H1 (cell line): ENCODE data around the gene SLC8A1. TPM values are rescaled to one million over a fixed set of nuclear protein-coding genes. Genes with fewer than 3 reads are reported as not detected.

Source experiments
- CTCF ChIA-PET: fragments of 300-600 bp; sonication (Branson Sonifier 250); formaldehyde crosslinking; loops from one replicate; lab custom pipeline; 2021; ENCODE audit not compliant: partially characterized antibody; lab: Charles Lee
- POLR2A ChIA-PET: fragments of 300-600 bp; sonication (Branson Sonifier 250); formaldehyde crosslinking; loops from one replicate; lab custom pipeline; 2021; ENCODE audit warnings: inconsistent platforms; ENCODE audit not compliant: partially characterized antibody; lab: Charles Lee
- DNase-seq, 2 experiments: peaks; one replicate each; pipeline versions ENCODE4 v3.0.0 to v3.0.0-alpha.2; 2010 to 2022; ENCODE audit warnings: low spot score in 2 of 2, low read depth in 1 of 2, mixed read lengths in 1 of 2
- FAIRE-seq: peaks from 2 replicates; lab custom pipeline; 2011; peaks lifted over from hg19 to GRCh38; lab: Jason Lieb, UNC
- H2AFZ ChIP-seq: 2 replicates; pipeline ENCODE4 v1.8.1; 2012; ENCODE audit warnings: low read length, inconsistent platforms
- H2AK5ac ChIP-seq: 2 replicates; pipeline ENCODE4 v1.6.1; 2013; ENCODE audit warnings: low read depth, low read length
- H2BK120ac ChIP-seq: replicated peaks from 2 replicates; pipeline ENCODE3; 2013; ENCODE audit warnings: low read depth, low read length, inconsistent platforms
- H2BK12ac ChIP-seq: 2 replicates; pipeline ENCODE4 v1.6.1; 2013; ENCODE audit warnings: low read depth, low read length
- H2BK15ac ChIP-seq: 2 replicates; pipeline ENCODE4 v1.6.1; 2013; ENCODE audit warnings: low read length
- H2BK20ac ChIP-seq: 2 replicates; pipeline ENCODE4 v1.6.1; 2013; ENCODE audit warnings: low read length
- H2BK5ac ChIP-seq: 2 replicates; pipeline ENCODE4 v1.6.1; 2013; ENCODE audit warnings: low read depth, low read length
- H3K14ac ChIP-seq: 2 replicates; pipeline ENCODE4 v1.6.1; 2013; ENCODE audit warnings: inconsistent platforms; ENCODE audit not compliant: insufficient read length
- H3K18ac ChIP-seq: 2 replicates; pipeline ENCODE4 v1.6.1; 2013; ENCODE audit warnings: low read length; ENCODE audit errors: extremely low read depth
- H3K23ac ChIP-seq: 2 replicates; pipeline ENCODE4 v1.6.1; 2013; ENCODE audit warnings: inconsistent platforms; ENCODE audit not compliant: insufficient read length
- H3K23me2 ChIP-seq: 2 replicates; pipeline ENCODE4 v1.6.1; 2013; ENCODE audit warnings: low read depth, low read length
- H3K27ac ChIP-seq: 2 replicates; pipeline ENCODE4 v1.6.1; 2011; ENCODE audit warnings: low read depth, low read length, inconsistent platforms
- H3K27me3 ChIP-seq, 4 experiments: replicated peaks in 1 of 4; 1 replicate in 1 of 4; 2 replicates in 3 of 4; pipeline versions ENCODE4 v1.6.1 to v1.8.1; 2011 to 2013; ENCODE audit warnings: low read length in 3 of 4, mild to moderate bottlenecking in 3 of 4, inconsistent platforms in 2 of 4, mixed read lengths in 2 of 4, moderate library complexity in 1 of 4; ENCODE audit not compliant: control insufficient read depth in 3 of 4, insufficient read depth in 3 of 4; ENCODE audit errors: extremely low read depth in 1 of 4
- H3K36me3 ChIP-seq, 4 experiments: 2 replicates each; pipeline versions ENCODE4 v1.6.1 to v1.8.1; 2011 to 2013; ENCODE audit warnings: mild to moderate bottlenecking in 4 of 4, low read length in 3 of 4, moderate library complexity in 2 of 4, control low read depth in 1 of 4, inconsistent platforms in 1 of 4; ENCODE audit not compliant: insufficient read depth in 4 of 4, control insufficient read depth in 2 of 4
- H3K4ac ChIP-seq: replicated peaks from 2 replicates; pipeline ENCODE3; 2013; ENCODE audit warnings: low read length, low read depth, mixed read lengths, inconsistent platforms; ENCODE audit not compliant: insufficient read length
- H3K4me1 ChIP-seq, 4 experiments: replicated peaks in 1 of 4; 1 replicate in 1 of 4; 2 replicates in 3 of 4; pipeline versions ENCODE4 v1.6.1 to v1.8.1; 2011 to 2013; ENCODE audit warnings: low read length in 3 of 4, inconsistent platforms in 2 of 4, mixed read lengths in 1 of 4; ENCODE audit not compliant: insufficient read depth in 4 of 4, control insufficient read depth in 3 of 4
- H3K4me2 ChIP-seq, 2 experiments: 2 replicates each; pipeline versions ENCODE4 v1.6.1 to v1.8.1; 2011 to 2013; ENCODE audit warnings: low read depth in 2 of 2, low read length in 2 of 2, control low read depth in 1 of 2, inconsistent platforms in 1 of 2, mild to moderate bottlenecking in 1 of 2; ENCODE audit not compliant: insufficient read depth in 1 of 2
- H3K4me3 ChIP-seq, 4 experiments: fragments of 200-600, 300-600 bp in 1 of 4; sonication (generic), shearing (Covaris generic), sonication (Bioruptor Twin) in 1 of 4; 2 replicates each; pipeline versions ENCODE4 v1.5.1 to v1.8.1; 2011 to 2016; ENCODE audit warnings: low read length in 4 of 4, low read depth in 3 of 4, control low read depth in 2 of 4, inconsistent platforms in 2 of 4, mild to moderate bottlenecking in 2 of 4, mixed read lengths in 1 of 4, moderate library complexity in 1 of 4; ENCODE audit not compliant: insufficient read depth in 2 of 4; ENCODE audit errors: extremely low read depth in 1 of 4
- H3K56ac ChIP-seq: replicated peaks from 2 replicates; pipeline ENCODE3; 2013; ENCODE audit warnings: low read depth, mild to moderate bottlenecking, mixed read lengths, low read length, inconsistent platforms; ENCODE audit not compliant: insufficient read length
- H3K79me1 ChIP-seq: 2 replicates; pipeline ENCODE4 v1.6.1; 2013; ENCODE audit warnings: low read depth, low read length, control low read depth
- H3K79me2 ChIP-seq, 2 experiments: 2 replicates each; pipeline versions ENCODE4 v1.6.1 to v1.8.1; 2012 to 2013; ENCODE audit warnings: low read length in 2 of 2, mild to moderate bottlenecking in 2 of 2, inconsistent platforms in 1 of 2; ENCODE audit not compliant: insufficient read depth in 2 of 2, control insufficient read depth in 1 of 2
- H3K9ac ChIP-seq, 4 experiments: replicated peaks in 1 of 4; 1 replicate in 1 of 4; 2 replicates in 3 of 4; pipeline versions ENCODE4 v1.6.1 to v1.8.1; 2011 to 2013; ENCODE audit warnings: low read depth in 3 of 4, low read length in 3 of 4, control low read depth in 2 of 4, mild to moderate bottlenecking in 2 of 4, moderate library complexity in 2 of 4, inconsistent platforms in 1 of 4; ENCODE audit errors: extremely low read depth in 1 of 4
- H3K9me3 ChIP-seq, 2 experiments: 2 replicates each; pipeline versions ENCODE4 v1.6.1 to v1.8.1; 2012 to 2013; ENCODE audit warnings: mild to moderate bottlenecking in 2 of 2, moderate library complexity in 2 of 2, control low read depth in 1 of 2, inconsistent platforms in 1 of 2, low read depth in 1 of 2, low read length in 1 of 2, mixed read lengths in 1 of 2; ENCODE audit not compliant: insufficient read depth in 2 of 2
- H4K20me1 ChIP-seq, 2 experiments: replicated peaks in 1 of 2; 2 replicates each; pipeline versions ENCODE3 to v1.8.1; 2011 to 2013; ENCODE audit warnings: inconsistent platforms in 2 of 2, low read length in 2 of 2, mild to moderate bottlenecking in 1 of 2; ENCODE audit not compliant: insufficient read depth in 2 of 2, control insufficient read depth in 1 of 2
- H4K5ac ChIP-seq: 2 replicates; pipeline ENCODE4 v1.6.1; 2013; ENCODE audit warnings: low read length, low read depth, mixed read lengths, inconsistent platforms; ENCODE audit not compliant: insufficient read length
- H4K8ac ChIP-seq: 2 replicates; pipeline ENCODE4 v1.8.0; 2013; ENCODE audit warnings: mild to moderate bottlenecking, moderate library complexity, low read length, inconsistent platforms; ENCODE audit not compliant: insufficient read depth; ENCODE audit errors: extremely low read depth
- H4K91ac ChIP-seq: replicated peaks from 2 replicates; pipeline ENCODE3; 2013; ENCODE audit warnings: low read length, mixed read lengths, inconsistent platforms; ENCODE audit not compliant: insufficient read length
- SIRT6 ChIP-seq: IDR thresholded peaks from one replicate; pipeline ENCODE4 v1.7.1; 2012; ENCODE audit warnings: low read length, inconsistent platforms
- WGBS, 2 experiments: shearing (Covaris generic) in 1 of 2; methylation state at CpG; one replicate each; pipeline versions ENCODE4 v1.1.6 to v1.1.7; 2013 to 2015; ENCODE audit warnings: low lambda C conversion rate in 2 of 2, mixed read lengths in 2 of 2, inconsistent platforms in 1 of 2, low coverage in 1 of 2, missing lambda C conversion rate in 1 of 2; ENCODE audit not compliant: insufficient replicate concordance in 2 of 2, insufficient coverage in 1 of 2, insufficient read length in 1 of 2; ENCODE audit errors: extremely low coverage in 1 of 2, missing lambda C conversion rate in 1 of 2; 5-methylcytosine and 5-hydroxymethylcytosine counted together
- polyA plus RNA-seq, 7 experiments: library from polyadenylated mRNA; depleted of rRNA in 3 of 7; stranded (reverse) in 5 of 7; unstranded in 2 of 7; fragments of >200 nt in 5 of 7; fragments of 200-250 nt in 2 of 7; gene quantifications; 1 replicate in 5 of 7; 2 replicates in 1 of 7; 4 replicates in 1 of 7; pipeline versions ENCODE4 v1.2.1 to v1.2.3, GENCODE V29; 2011 to 2013; ENCODE audit warnings: missing spikeins in 2 of 7, mixed read lengths in 2 of 7
- total RNA-seq: library from RNA; stranded (reverse); fragmentation: NEBNext Ultra II Directional; extraction: Animal tissue kit (Norgen Biotek cat#: 25700); gene quantifications from 2 replicates; pipeline ENCODE4 v1.2.1, GENCODE V29; 2021

The SLC8A1 gene
- total and polyA plus RNA-seq, 2 of the 8 experiments (the other 6 are each of a cell fraction or from before 2014, with no cell fraction given) = 0.68 to 3.6 TPM

GRCh38 chr2:40396124-40396523 lies 55.8 kb downstream of the SLC8A1 start:
- WGBS, 2 experiments = 96% methylated on average over 2 of the region's 2 CpGs; no CpG with 5 or more reads in 1 of the 2 experiments
- FAIRE-seq = no peak

More at GRCh38 chr2:40396124-40396523, 55.8 kb downstream of the SLC8A1 start:
- Histone ChIP-seq H3K9me3 (no peaks in the 10 kb centered on the region), H4K91ac (no peak overlapping the region), H4K8ac (no peak overlapping the region), H2BK20ac (no peak overlapping the region), H3K27ac (no peak overlapping the region), H3K36me3 (no peaks in the 10 kb centered on the region), H2BK15ac (no peak overlapping the region), H3K4me2 (no peak overlapping the region), H2AK5ac (no peak overlapping the region), H4K5ac (no peak overlapping the region), H4K20me1 (no peaks in the 10 kb centered on the region), H2BK12ac (no peak overlapping the region), H3K23me2 (no peaks in the 10 kb centered on the region), H3K79me1 (no peaks in the 10 kb centered on the region), H3K27me3 (no peaks in the 10 kb centered on the region), H3K4me3 (no peak overlapping the region), H3K23ac (no peak overlapping the region), H2BK5ac (no peak overlapping the region), H2BK120ac (no peak overlapping the region), H3K4ac (no peak overlapping the region), H3K18ac (no peak overlapping the region), H3K4me1 (peaks cover 0 to 7% (median 0%) of the 10 kb centered on the region in 4 experiments; a peak in 2 of 7 replicates), H3K14ac (no peak overlapping the region), H3K79me2 (no peaks in the 10 kb centered on the region), H3K56ac (no peak overlapping the region), H3K9ac (no peak overlapping the region), H2AFZ (no peak overlapping the region)
- no peak for DNase-seq
- ChIA-PET POLR2A (no interaction called here), CTCF (no interaction called here)
- no peak for TF ChIP-seq SIRT6
